Cerebellar nuclear complex (tissue), 1 donor: ENCODE results near the gene STX10.

Source experiments
- DNase-seq, 2 experiments: peaks; one replicate each; lab custom pipeline; 2025; lab: John Stamatoyannopoulos, UW

Gene STX10

GRCh38 chr19:13100031-13100588 is 50.1 kb downstream of the STX10 start:
- DNase-seq: no peak

GRCh38 chr19:13099073-13099999 is 50.8 kb downstream of the STX10 start:
- DNase-seq: no peak

- DNase-seq: no peak
Observed at GRCh38 chr19:13098277-13099072, 51.7 kb downstream of the STX10 start.

GRCh38 chr19:13097463-13098258 is 52.5 kb downstream of the STX10 start:
- no peak for DNase-seq

GRCh38 chr19:13097033-13097462 is 53.1 kb downstream of the STX10 start:
- no peak for DNase-seq

GRCh38 chr19:13095934-13096927 is 53.9 kb downstream of the STX10 start:
- no peak for DNase-seq

GRCh38 chr19:13095393-13095784 is 54.8 kb downstream of the STX10 start:
- DNase-seq: no peak

- DNase-seq: no peak
Observed at GRCh38 chr19:13094771-13095392, 55.3 kb downstream of the STX10 start.

GRCh38 chr19:13094106-13094504 is 56.1 kb downstream of the STX10 start:
- DNase-seq: no peak
